IPS-18a (cell line): Measurements from ENCODE around the gene TGM4.
"Not testable (repeated sequence)": the region's sequence is repeated elsewhere in the genome, so short reads cannot be mapped to it uniquely, and the experiment has no call there.

ENCODE experiments used
- H3K27ac ChIP-seq: one replicate; pipeline ENCODE4 v1.5.1; 2013; ENCODE audit warnings: low read length
- H3K27me3 ChIP-seq: one replicate; pipeline ENCODE4 v1.6.1; 2013; ENCODE audit warnings: mild to moderate bottlenecking, low read length; ENCODE audit not compliant: control insufficient read depth, insufficient read depth
- H3K36me3 ChIP-seq: one replicate; pipeline ENCODE4 v1.6.1; 2013; ENCODE audit warnings: low read depth, low read length; ENCODE audit not compliant: control insufficient read depth
- H3K4me1 ChIP-seq: one replicate; pipeline ENCODE4 v1.6.1; 2013; ENCODE audit warnings: low read depth, low read length; ENCODE audit not compliant: control insufficient read depth
- H3K4me3 ChIP-seq: one replicate; pipeline ENCODE4 v1.5.1; 2013; ENCODE audit warnings: low read length
- H3K9ac ChIP-seq: one replicate; pipeline ENCODE4 v1.6.1; 2013; ENCODE audit warnings: mild to moderate bottlenecking, low read length, moderate library complexity
- H3K9me3 ChIP-seq: one replicate; pipeline ENCODE4 v1.6.1; 2013; ENCODE audit warnings: low read depth, low read length; ENCODE audit not compliant: control insufficient read depth

Gene TGM4

GRCh38 chr3:44932986-44933944, 58.9 kb downstream of the TGM4 start:
- H3K27ac ChIP-seq: no peak overlapping the region
- peaks cover 4% of the 10 kb centered on the region for H3K4me1 ChIP-seq
- no peaks in the 10 kb centered on the region for H3K9me3 ChIP-seq
- no peaks in the 10 kb centered on the region for H3K27me3 ChIP-seq
- no peak overlapping the region for H3K9ac ChIP-seq
- no peak overlapping the region for H3K4me3 ChIP-seq
- peaks cover 21% of the 10 kb centered on the region for H3K36me3 ChIP-seq

- H3K27ac ChIP-seq: no peak overlapping the region
- H3K4me1 ChIP-seq: no peaks in the 10 kb centered on the region
- no peak overlapping the region for H3K9ac ChIP-seq
- peaks cover 24% of the 10 kb centered on the region for H3K36me3 ChIP-seq
- H3K27me3 ChIP-seq: no peaks in the 10 kb centered on the region
- no peaks in the 10 kb centered on the region for H3K9me3 ChIP-seq
- H3K4me3 ChIP-seq: no peak overlapping the region
These were observed 65.2 kb downstream of the TGM4 start for GRCh38 chr3:44939581-44940036.

- Histone ChIP-seq H3K9me3 (no peaks in the 10 kb centered on the region), H3K36me3 (peaks cover 26% of the 10 kb centered on the region), H3K27me3 (no peaks in the 10 kb centered on the region), H3K27ac (no peak overlapping the region), H3K9ac (no peak overlapping the region), H3K4me1 (no peaks in the 10 kb centered on the region), H3K4me3 (no peak overlapping the region)
These were observed 68.0 kb downstream of the TGM4 start for GRCh38 chr3:44942202-44942921.

GRCh38 chr3:44948239-44948638, 73.8 kb downstream of the TGM4 start:
- H3K4me1 ChIP-seq: peaks cover 8% of the 10 kb centered on the region
- no peak overlapping the region for H3K4me3 ChIP-seq
- no peaks in the 10 kb centered on the region for H3K9me3 ChIP-seq
- no peak overlapping the region for H3K9ac ChIP-seq
- H3K36me3 ChIP-seq: peaks cover 3% of the 10 kb centered on the region
- no peaks in the 10 kb centered on the region for H3K27me3 ChIP-seq
- H3K27ac ChIP-seq: no peak overlapping the region

GRCh38 chr3:44949770-44950169, 75.4 kb downstream of the TGM4 start:
- H3K27me3 ChIP-seq, H3K9ac ChIP-seq, H3K4me1 ChIP-seq, H3K36me3 ChIP-seq, H3K27ac ChIP-seq, H3K9me3 ChIP-seq, H3K4me3 ChIP-seq: not testable (repeated sequence)

GRCh38 chr3:44950275-44950734, 75.9 kb downstream of the TGM4 start:
- no peak overlapping the region for H3K9ac ChIP-seq
- no peaks in the 10 kb centered on the region for H3K27me3 ChIP-seq
- no peaks in the 10 kb centered on the region for H3K9me3 ChIP-seq
- H3K4me1 ChIP-seq: peaks cover 8% of the 10 kb centered on the region
- H3K27ac ChIP-seq: no peak overlapping the region
- no peaks in the 10 kb centered on the region for H3K36me3 ChIP-seq
- H3K4me3 ChIP-seq: no peak overlapping the region

GRCh38 chr3:44952689-44953088, 78.3 kb downstream of the TGM4 start:
- Histone ChIP-seq H3K27ac (no peak overlapping the region), H3K36me3 (no peaks in the 10 kb centered on the region), H3K4me3 (no peak overlapping the region), H3K4me1 (peaks cover 8% of the 10 kb centered on the region), H3K9ac (no peak overlapping the region), H3K27me3 (no peaks in the 10 kb centered on the region), H3K9me3 (no peaks in the 10 kb centered on the region)

- Histone ChIP-seq H3K27me3 (no peaks in the 10 kb centered on the region), H3K9me3 (no peaks in the 10 kb centered on the region), H3K4me1 (peaks cover 8% of the 10 kb centered on the region), H3K36me3 (peaks cover 5% of the 10 kb centered on the region), H3K9ac (no peak overlapping the region), H3K27ac (no peak overlapping the region), H3K4me3 (no peak overlapping the region)
These were observed 79.9 kb downstream of the TGM4 start for GRCh38 chr3:44954304-44954703.

- no peaks in the 10 kb centered on the region for H3K27me3 ChIP-seq
- H3K9ac ChIP-seq: no peak overlapping the region
- peaks cover 5% of the 10 kb centered on the region for H3K36me3 ChIP-seq
- H3K27ac ChIP-seq: no peak overlapping the region
- H3K4me3 ChIP-seq: no peak overlapping the region
- H3K4me1 ChIP-seq: peaks cover 8% of the 10 kb centered on the region
- no peaks in the 10 kb centered on the region for H3K9me3 ChIP-seq
These were observed 80.6 kb downstream of the TGM4 start for GRCh38 chr3:44954962-44955361.

- Histone ChIP-seq H3K4me1 (no peaks in the 10 kb centered on the region), H3K4me3 (no peak overlapping the region), H3K9ac (no peak overlapping the region)
These were observed 81.5 kb downstream of the TGM4 start for GRCh38 chr3:44955917-44956316.

GRCh38 chr3:44957986-44958385, 83.6 kb downstream of the TGM4 start:
- H3K4me3 ChIP-seq: no peak overlapping the region
- no peak overlapping the region for H3K27ac ChIP-seq
- peaks cover 5% of the 10 kb centered on the region for H3K36me3 ChIP-seq
- no peaks in the 10 kb centered on the region for H3K9me3 ChIP-seq
- no peak overlapping the region for H3K9ac ChIP-seq
- H3K4me1 ChIP-seq: no peaks in the 10 kb centered on the region
- H3K27me3 ChIP-seq: no peaks in the 10 kb centered on the region

More at GRCh38 chr3:44955917-44956316, 81.5 kb downstream of the TGM4 start:
- Histone ChIP-seq H3K27me3 (no peaks in the 10 kb centered on the region), H3K36me3 (peaks cover 5% of the 10 kb centered on the region), H3K27ac (no peak overlapping the region), H3K9me3 (no peaks in the 10 kb centered on the region)
